Erythroblast (primary cell): ENCODE results near the gene CAB39L.

Source experiments
- GATA1 ChIP-seq: IDR thresholded peaks from 2 replicates; pipeline ENCODE4 v1.6.1; 2011; ENCODE audit warnings: low read depth, mild to moderate bottlenecking, control low read depth, low read length, moderate library complexity
- POLR2A ChIP-seq: IDR thresholded peaks from 2 replicates; pipeline ENCODE4 v1.6.1; 2011; ENCODE audit warnings: mild to moderate bottlenecking, low read length

DNA sequence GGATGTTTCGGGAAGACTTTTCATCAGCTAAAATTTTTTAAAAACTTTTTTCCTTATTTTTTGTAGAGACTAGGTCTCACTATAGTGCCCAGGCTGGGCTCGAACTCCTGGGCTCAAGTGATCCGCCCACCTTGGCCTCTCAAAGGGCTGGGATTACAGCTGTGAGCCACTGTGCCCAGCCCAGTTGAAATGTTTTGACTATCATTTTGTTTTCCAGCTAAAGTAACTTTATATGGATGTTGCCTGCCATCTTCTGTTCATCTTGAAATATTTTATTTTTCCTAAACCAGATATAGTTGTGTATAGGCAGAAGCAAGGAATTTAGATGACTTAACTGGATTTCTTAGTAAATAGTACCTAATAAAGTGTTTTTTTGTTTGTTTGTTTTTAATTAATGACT lies 7.0 kb downstream of the CAB39L start:
- no peak for TF ChIP-seq POLR2A
- no peak for TF ChIP-seq GATA1
